Frontal cortex (tissue), 4 donors: Measurements from ENCODE around the gene RAB6A. TPM values are rescaled to one million over a fixed set of nuclear protein-coding genes. Genes with fewer than 3 reads are reported as not detected.

Experiments used
- DNase-seq, 2 donors: peaks; one replicate each; pipeline ENCODE4 v3.0.0; 2012; ENCODE audit warnings: low spot score in 2 of 2
- FAIRE-seq: peaks from 2 replicates; lab custom pipeline; 2012; peaks lifted over from hg19 to GRCh38; lab: Jason Lieb, UNC
- total RNA-seq: library from RNA; depleted of rRNA; stranded (reverse); fragments of >200 nt; gene quantifications from one replicate; pipeline ENCODE4 v1.2.3, GENCODE V29; 2014
- donor health status: control.
- donor health status: control.
- donor health status: control.

Gene RAB6A
- total RNA-seq, 1 donor from 2014 or later = 390 TPM

DNA sequence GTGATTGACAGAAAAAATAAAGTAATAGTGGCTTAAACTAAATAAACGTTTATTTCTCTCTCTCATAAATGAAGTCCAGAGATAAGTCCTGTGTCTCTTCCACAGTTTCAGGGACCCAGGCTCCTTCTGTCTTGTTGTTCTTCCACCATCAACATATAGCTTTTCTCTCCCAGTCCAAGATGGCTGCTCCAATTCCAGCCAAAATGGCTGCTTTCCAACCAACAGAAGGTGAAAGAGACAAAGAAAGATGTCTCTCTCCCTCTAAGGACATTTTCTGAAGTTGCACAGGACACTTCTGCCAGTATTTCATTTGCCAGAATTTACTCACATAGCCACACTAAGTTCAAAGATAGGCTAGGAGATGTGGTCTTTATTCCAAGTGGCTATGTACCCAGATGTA is 123.9 kb downstream of the RAB6A start:
- DNase-seq = no peak
- no peak for FAIRE-seq

DNA sequence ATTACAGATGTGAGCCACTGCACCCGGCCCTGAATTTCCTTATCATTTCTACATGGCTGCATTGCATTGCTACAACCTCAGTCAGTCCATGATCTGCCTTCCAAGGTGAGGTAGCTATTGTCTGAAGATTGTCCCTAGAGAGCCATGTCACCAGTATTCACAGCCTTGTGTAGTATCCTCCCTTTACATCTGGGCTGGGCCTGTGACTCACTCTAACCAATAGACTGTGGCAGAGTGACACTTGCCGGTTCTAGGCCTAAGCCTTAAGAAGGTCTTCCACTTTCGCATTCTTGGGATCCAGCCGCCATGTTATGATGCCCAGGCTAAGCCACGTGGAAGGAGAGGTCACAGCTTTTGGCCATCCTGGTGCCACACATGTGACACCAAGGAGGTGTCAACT is 124.6 kb downstream of the RAB6A start:
- DNase-seq (no peak), FAIRE-seq (no peak)

DNA sequence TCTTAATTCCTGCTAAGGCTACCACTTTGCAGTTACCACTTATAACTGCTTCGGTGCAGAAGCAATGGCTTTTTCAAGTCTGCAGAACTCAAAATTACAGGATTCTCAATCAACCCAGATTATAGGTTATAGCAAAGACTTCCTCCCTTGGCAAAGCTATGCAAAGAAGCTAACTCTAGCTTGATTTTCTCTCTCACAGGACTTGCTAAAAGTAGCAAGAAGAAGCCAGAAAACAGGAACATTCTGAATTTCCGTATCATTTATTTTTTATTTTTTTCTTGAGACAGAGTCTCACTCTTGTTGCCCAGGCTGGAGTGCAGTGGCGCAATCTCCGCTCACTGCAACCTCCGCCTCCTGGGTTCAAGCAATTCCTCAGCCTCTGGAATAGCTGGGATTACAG is 125.2 kb downstream of the RAB6A start:
- DNase-seq (no peak), FAIRE-seq (no peak)

DNA sequence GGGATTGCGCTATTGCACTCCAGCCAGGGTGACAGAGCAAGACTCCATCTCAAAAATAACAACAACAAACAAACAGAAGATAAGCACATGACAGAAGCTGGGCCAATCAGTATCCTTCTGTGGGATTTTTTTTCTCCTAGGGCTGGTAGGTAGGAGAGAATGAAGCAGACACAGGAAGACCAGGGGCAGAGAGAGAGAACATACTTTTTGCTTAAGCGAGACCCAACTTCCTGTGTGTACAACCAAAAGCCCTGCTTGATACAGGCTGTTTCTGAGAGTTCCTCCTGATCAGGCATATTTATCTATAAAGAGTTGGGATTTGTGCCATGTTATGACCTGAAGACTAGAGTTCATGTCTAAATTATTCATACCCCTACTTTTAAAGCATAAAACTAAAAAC is 126.9 kb downstream of the RAB6A start:
- FAIRE-seq (no peak), DNase-seq (no peak)

DNA sequence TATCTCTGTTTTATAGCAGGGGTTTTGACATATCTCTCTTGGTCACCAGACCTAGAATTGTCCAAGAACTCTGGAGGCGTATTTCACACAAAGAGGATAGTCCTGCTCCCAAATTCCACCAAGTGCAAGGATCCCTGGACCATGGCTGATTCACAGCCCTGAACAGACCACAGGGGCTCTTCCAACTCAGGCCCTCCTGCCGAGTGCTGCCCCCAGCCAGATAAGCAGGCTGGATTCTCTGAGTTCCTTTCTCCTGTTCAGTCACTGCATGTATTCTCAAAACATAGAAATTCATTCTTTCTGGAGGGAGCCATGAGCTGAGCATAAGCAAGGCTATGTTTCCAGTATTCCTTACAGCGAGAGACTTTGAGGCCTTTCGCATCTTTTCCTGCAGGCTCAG is 127.9 kb downstream of the RAB6A start:
- no peak for FAIRE-seq

DNA sequence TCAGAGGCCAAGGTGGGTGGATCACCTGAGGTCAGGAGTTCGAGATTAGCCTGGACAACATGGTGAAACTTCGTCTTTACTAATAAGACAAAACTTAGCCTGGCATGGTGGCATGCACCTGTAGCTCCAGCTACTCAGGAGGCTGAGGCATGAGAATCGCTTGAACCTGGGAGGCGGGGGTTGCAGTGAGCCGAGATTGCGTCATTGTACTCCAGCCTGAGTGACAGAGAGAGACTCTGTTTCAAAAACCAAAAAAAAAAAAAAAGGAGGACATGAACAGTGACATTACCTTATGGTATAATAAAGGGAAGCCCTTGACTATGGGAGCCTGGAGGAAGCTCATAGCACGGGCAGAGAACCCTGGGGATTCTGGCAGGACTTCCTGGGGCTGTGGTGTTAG is 131.0 kb downstream of the RAB6A start:
- DNase-seq (no peak), FAIRE-seq (no peak)

More for the DNA sequence above, 127.9 kb downstream of the RAB6A start:
- no peak for DNase-seq

DNA sequence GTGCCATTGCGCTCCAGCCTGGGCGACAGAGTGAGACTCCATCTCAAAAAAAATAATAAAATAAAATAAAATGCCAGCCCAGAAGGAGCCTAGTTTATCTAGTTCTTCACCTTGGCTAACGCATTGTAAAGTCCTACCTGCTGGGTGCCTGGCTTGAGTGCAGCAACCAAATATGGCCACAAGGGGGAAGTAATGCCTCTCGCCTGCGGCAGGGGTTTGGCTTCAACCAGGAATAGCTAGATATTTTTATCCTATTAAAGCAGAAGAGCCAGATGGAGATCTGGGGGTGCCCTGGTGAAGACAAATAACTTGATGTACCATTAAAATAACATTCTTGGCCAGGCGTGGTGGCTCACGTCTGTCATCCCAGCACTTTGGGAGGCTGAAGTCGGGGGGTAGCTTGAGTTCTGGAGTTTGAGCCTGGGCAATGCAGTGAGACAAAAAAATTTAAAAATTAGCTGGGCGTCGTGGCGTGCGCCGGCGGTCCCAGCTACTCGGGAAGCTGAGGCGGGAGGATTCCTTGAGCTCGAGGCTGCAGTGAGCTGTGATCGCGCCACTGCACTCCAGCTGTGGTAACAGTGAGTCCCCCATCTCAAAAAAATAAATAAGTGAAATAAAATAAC is 135.1 kb downstream of the RAB6A start:
- FAIRE-seq (no peak), DNase-seq (peak; percentile 65 to 83)

Other genes starting within 250 kb of the RAB6A start
- 51.4 TPM for gene FAM168A, start 163.0 kb downstream of the RAB6A start, total RNA-seq
- 5.3 TPM for gene PLEKHB1, start 114.5 kb downstream of the RAB6A start, total RNA-seq
- 29.8 TPM for gene MRPL48, start 26.8 kb upstream of the RAB6A start, total RNA-seq
- gene COA4, start 115.8 kb upstream of the RAB6A start, total RNA-seq = 29.8 TPM
- gene PAAF1, start 115.9 kb upstream of the RAB6A start, total RNA-seq = 7.3 TPM
- gene DNAJB13, start 190.0 kb upstream of the RAB6A start, total RNA-seq = not detected
- gene UCP2, start 221.8 kb upstream of the RAB6A start, total RNA-seq = 1.6 TPM
- gene UCP3, start 248.0 kb upstream of the RAB6A start, total RNA-seq = 0.82 TPM